Karpas-422 (cell line): ENCODE results near the gene CASS4. TPM values are rescaled to one million over a fixed set of nuclear protein-coding genes. Genes with fewer than 3 reads are reported as not detected.

Experiments
- DNase-seq: peaks from one replicate; pipeline ENCODE4 v3.0.0-alpha.2; 2015
- H2AFZ ChIP-seq: fragments of 200-600 bp; sonication (generic); 2 replicates; pipeline ENCODE4 v1.6.1; 2014; ENCODE audit warnings: antibody characterized with exemption, low read length, mixed read lengths
- H3K27ac ChIP-seq: fragments of 200-600 bp; sonication (generic); 2 replicates; pipeline ENCODE4 v1.5.1; 2014; ENCODE audit warnings: mild to moderate bottlenecking, low read length, moderate library complexity
- H3K27me3 ChIP-seq: fragments of 200-600 bp; sonication (generic); 2 replicates; pipeline ENCODE4 v1.6.1; 2014; ENCODE audit warnings: low read length, mixed read lengths
- H3K36me3 ChIP-seq: fragments of 200-600 bp; sonication (generic); 2 replicates; pipeline ENCODE4 v1.6.1; 2014; ENCODE audit warnings: low read length, mixed read lengths; ENCODE audit not compliant: insufficient read depth
- H3K4me1 ChIP-seq: fragments of 200-600 bp; sonication (generic); 2 replicates; pipeline ENCODE4 v1.6.1; 2014; ENCODE audit warnings: mild to moderate bottlenecking, low read length, mixed read lengths
- H3K4me2 ChIP-seq: fragments of 200-600 bp; sonication (generic); 2 replicates; pipeline ENCODE4 v1.6.1; 2014; ENCODE audit warnings: low read length, low read depth, mild to moderate bottlenecking; ENCODE audit not compliant: poor library complexity, severe bottlenecking
- H3K4me3 ChIP-seq: fragments of 200-600 bp; sonication (generic); 2 replicates; pipeline ENCODE4 v1.5.1; 2014; ENCODE audit warnings: mild to moderate bottlenecking, antibody characterized with exemption, low read length, mixed read lengths
- H3K79me2 ChIP-seq: fragments of 200-600 bp; sonication (generic); 2 replicates; pipeline ENCODE4 v1.6.1; 2014; ENCODE audit warnings: mild to moderate bottlenecking, low read length, mixed read lengths
- H3K9ac ChIP-seq: fragments of 200-600 bp; sonication (generic); 2 replicates; pipeline ENCODE4 v1.6.0; 2014; ENCODE audit warnings: low read length
- H3K9me2 ChIP-seq: fragments of 200-600 bp; sonication (generic), shearing (Covaris generic); replicated peaks from 2 replicates; pipeline ENCODE4 v1.6.0; 2014; ENCODE audit warnings: mild to moderate bottlenecking, low read length, moderate library complexity; ENCODE audit not compliant: insufficient read depth
- H3K9me3 ChIP-seq: fragments of 300-700, 200-600 bp; sonication (generic); 2 replicates; pipeline ENCODE4 v1.6.1; 2014; ENCODE audit warnings: low read length, mixed read lengths
- H4K20me1 ChIP-seq: fragments of 200-600 bp; sonication (generic); 2 replicates; pipeline ENCODE4 v1.6.1; 2014; ENCODE audit warnings: mild to moderate bottlenecking, antibody characterized with exemption, low read length, low read depth; ENCODE audit not compliant: insufficient read depth
- total RNA-seq: library from RNA; depleted of rRNA; stranded (reverse); fragments of >200 nt; shearing (Covaris generic); gene quantifications from 2 replicates; pipeline ENCODE4 v1.2.3, GENCODE V29; 2014; ENCODE audit warnings: low replicate concordance

Gene CASS4
- total RNA-seq, 1 experiment from 2014 or later = not detected

- H3K4me2 ChIP-seq = no peak overlapping the region
- H2AFZ ChIP-seq = no peak overlapping the region
- no peaks in the 10 kb centered on the region for H3K79me2 ChIP-seq
- H3K36me3 ChIP-seq = no peaks in the 10 kb centered on the region
- no peak overlapping the region for H3K9ac ChIP-seq
- DNase-seq = no peak
- no peaks in the 10 kb centered on the region for H3K4me1 ChIP-seq
- H4K20me1 ChIP-seq = no peaks in the 10 kb centered on the region
- no peaks in the 10 kb centered on the region for H3K9me2 ChIP-seq
- no peaks in the 10 kb centered on the region for H3K9me3 ChIP-seq
- no peak overlapping the region for H3K4me3 ChIP-seq
- H3K27me3 ChIP-seq = no peaks in the 10 kb centered on the region
- no peak overlapping the region for H3K27ac ChIP-seq
Measured at GRCh38 chr20:56420940-56421688, 9.1 kb downstream of the CASS4 start.

GRCh38 chr20:56422076-56422823, 10.2 kb downstream of the CASS4 start:
- Histone ChIP-seq H2AFZ (no peak overlapping the region), H4K20me1 (no peaks in the 10 kb centered on the region), H3K4me3 (no peak overlapping the region), H3K27me3 (no peaks in the 10 kb centered on the region), H3K9ac (no peak overlapping the region), H3K79me2 (no peaks in the 10 kb centered on the region), H3K4me1 (no peaks in the 10 kb centered on the region), H3K9me2 (no peaks in the 10 kb centered on the region), H3K9me3 (no peaks in the 10 kb centered on the region), H3K27ac (no peak overlapping the region), H3K4me2 (no peak overlapping the region), H3K36me3 (no peaks in the 10 kb centered on the region)
- DNase-seq = no peak

- H3K4me3 ChIP-seq = no peak overlapping the region
- no peaks in the 10 kb centered on the region for H4K20me1 ChIP-seq
- H3K9me2 ChIP-seq = no peaks in the 10 kb centered on the region
- no peak overlapping the region for H3K27ac ChIP-seq
- no peaks in the 10 kb centered on the region for H3K27me3 ChIP-seq
- H2AFZ ChIP-seq = no peak overlapping the region
- no peaks in the 10 kb centered on the region for H3K36me3 ChIP-seq
- H3K79me2 ChIP-seq = no peaks in the 10 kb centered on the region
- H3K4me1 ChIP-seq = no peaks in the 10 kb centered on the region
- no peaks in the 10 kb centered on the region for H3K9me3 ChIP-seq
- no peak overlapping the region for H3K9ac ChIP-seq
- no peak for DNase-seq
- no peak overlapping the region for H3K4me2 ChIP-seq
Measured at GRCh38 chr20:56422824-56423189, 10.7 kb downstream of the CASS4 start.

- no peaks in the 10 kb centered on the region for H4K20me1 ChIP-seq
- H3K79me2 ChIP-seq = no peaks in the 10 kb centered on the region
- H3K36me3 ChIP-seq = no peaks in the 10 kb centered on the region
- H3K4me3 ChIP-seq = no peak overlapping the region
- H3K4me1 ChIP-seq = no peaks in the 10 kb centered on the region
- H3K27me3 ChIP-seq = no peaks in the 10 kb centered on the region
- no peak overlapping the region for H3K27ac ChIP-seq
- no peaks in the 10 kb centered on the region for H3K9me2 ChIP-seq
- no peak overlapping the region for H3K4me2 ChIP-seq
- H2AFZ ChIP-seq = no peak overlapping the region
- no peak overlapping the region for H3K9ac ChIP-seq
- H3K9me3 ChIP-seq = no peaks in the 10 kb centered on the region
- no peak for DNase-seq
Measured at GRCh38 chr20:56423211-56423610, 11.2 kb downstream of the CASS4 start.

GRCh38 chr20:56423886-56424285, 11.8 kb downstream of the CASS4 start:
- Histone ChIP-seq H3K9me3 (no peaks in the 10 kb centered on the region), H4K20me1 (no peaks in the 10 kb centered on the region), H3K27ac (no peak overlapping the region), H3K4me2 (no peak overlapping the region), H3K4me1 (no peaks in the 10 kb centered on the region), H3K9ac (no peak overlapping the region), H3K27me3 (no peaks in the 10 kb centered on the region), H3K4me3 (no peak overlapping the region), H3K36me3 (no peaks in the 10 kb centered on the region), H3K79me2 (no peaks in the 10 kb centered on the region), H2AFZ (no peak overlapping the region), H3K9me2 (no peaks in the 10 kb centered on the region)
- no peak for DNase-seq

GRCh38 chr20:56424931-56425330, 12.9 kb downstream of the CASS4 start:
- Histone ChIP-seq H3K9ac (no peak overlapping the region), H3K9me2 (no peaks in the 10 kb centered on the region), H3K4me2 (no peak overlapping the region), H2AFZ (no peak overlapping the region), H3K9me3 (no peaks in the 10 kb centered on the region), H3K27me3 (no peaks in the 10 kb centered on the region), H3K4me1 (peaks cover 8% of the 10 kb centered on the region), H3K27ac (no peak overlapping the region), H3K79me2 (no peaks in the 10 kb centered on the region), H4K20me1 (no peaks in the 10 kb centered on the region), H3K36me3 (no peaks in the 10 kb centered on the region), H3K4me3 (no peak overlapping the region)
- no peak for DNase-seq

- no peak overlapping the region for H3K9ac ChIP-seq
- no peak for DNase-seq
- no peaks in the 10 kb centered on the region for H4K20me1 ChIP-seq
- peaks cover 8% of the 10 kb centered on the region for H3K4me1 ChIP-seq
- H3K4me3 ChIP-seq = no peak overlapping the region
- no peaks in the 10 kb centered on the region for H3K9me2 ChIP-seq
- H3K36me3 ChIP-seq = no peaks in the 10 kb centered on the region
- no peak overlapping the region for H3K4me2 ChIP-seq
- H3K27ac ChIP-seq = no peak overlapping the region
- H3K9me3 ChIP-seq = no peaks in the 10 kb centered on the region
- H2AFZ ChIP-seq = no peak overlapping the region
- no peaks in the 10 kb centered on the region for H3K27me3 ChIP-seq
- no peaks in the 10 kb centered on the region for H3K79me2 ChIP-seq
Measured at GRCh38 chr20:56426026-56426425, 14.0 kb downstream of the CASS4 start.

- Histone ChIP-seq H3K36me3 (no peaks in the 10 kb centered on the region), H3K9me2 (no peaks in the 10 kb centered on the region), H3K27me3 (no peaks in the 10 kb centered on the region), H4K20me1 (no peaks in the 10 kb centered on the region), H3K27ac (no peak overlapping the region), H2AFZ (no peak overlapping the region), H3K79me2 (no peaks in the 10 kb centered on the region), H3K9me3 (no peaks in the 10 kb centered on the region), H3K4me3 (no peak overlapping the region), H3K4me2 (no peak overlapping the region), H3K9ac (no peak overlapping the region), H3K4me1 (peaks cover 8% of the 10 kb centered on the region)
- DNase-seq = no peak
Measured at GRCh38 chr20:56426926-56427325, 14.9 kb downstream of the CASS4 start.
